Embryonic facial prominence (tissue), 1 donor: Measurements from ENCODE around the gene NANOS1.

Source experiments
- DNase-seq: peaks from one replicate; pipeline ENCODE4 v3.0.0-alpha.2; 2016; ENCODE audit errors: extremely low spot score

Gene NANOS1

GRCh38 chr10:119060107-119060506 is 30.6 kb downstream of the NANOS1 start:
- no peak for DNase-seq

DNA sequence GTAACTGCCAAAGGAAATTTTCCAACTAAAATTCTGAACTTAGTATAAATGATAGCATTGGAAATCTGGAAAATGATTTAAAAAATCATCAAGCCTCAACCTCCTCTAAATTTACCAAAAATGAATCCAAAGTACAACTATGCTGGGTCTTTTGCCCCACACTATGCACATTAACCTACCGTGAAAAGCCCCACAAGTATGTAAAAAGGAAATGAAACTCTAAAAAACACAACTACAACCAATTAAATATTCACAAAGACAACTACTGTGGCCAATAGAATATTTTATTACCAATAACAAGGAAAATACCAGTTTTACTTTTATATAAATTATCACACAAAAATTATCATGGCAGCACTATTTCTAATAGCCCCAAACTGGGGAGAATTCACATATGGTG is 31.8 kb downstream of the NANOS1 start:
- DNase-seq, result no peak

- no peak for DNase-seq
Measured at GRCh38 chr10:119061926-119062325, 32.4 kb downstream of the NANOS1 start.

GRCh38 chr10:119070395-119071165 is 41.1 kb downstream of the NANOS1 start:
- DNase-seq, result no peak

DNA sequence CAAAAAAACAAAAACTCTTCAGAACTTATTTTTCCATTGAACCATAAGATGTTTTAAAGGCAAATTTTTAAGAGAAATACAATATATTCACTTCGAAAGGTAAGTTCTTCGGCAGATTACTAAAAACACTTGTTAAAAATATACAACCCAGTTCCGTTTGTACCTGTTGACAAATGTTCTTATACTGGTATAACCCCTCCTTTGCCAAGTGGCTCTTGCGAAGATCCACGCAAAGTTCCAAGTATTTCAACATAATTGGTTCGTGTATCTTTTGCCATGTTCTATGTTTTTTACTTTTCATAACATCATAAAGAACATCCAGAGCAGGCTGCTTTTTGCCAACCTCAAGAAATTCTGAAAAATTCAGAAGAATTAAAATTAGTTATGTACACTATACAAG is 44.1 kb downstream of the NANOS1 start:
- DNase-seq, result no peak

- DNase-seq, result no peak
Measured at GRCh38 chr10:119078422-119079179, 49.1 kb downstream of the NANOS1 start.

GRCh38 chr10:119079599-119080520 is 50.3 kb downstream of the NANOS1 start:
- DNase-seq, result no peak

DNA sequence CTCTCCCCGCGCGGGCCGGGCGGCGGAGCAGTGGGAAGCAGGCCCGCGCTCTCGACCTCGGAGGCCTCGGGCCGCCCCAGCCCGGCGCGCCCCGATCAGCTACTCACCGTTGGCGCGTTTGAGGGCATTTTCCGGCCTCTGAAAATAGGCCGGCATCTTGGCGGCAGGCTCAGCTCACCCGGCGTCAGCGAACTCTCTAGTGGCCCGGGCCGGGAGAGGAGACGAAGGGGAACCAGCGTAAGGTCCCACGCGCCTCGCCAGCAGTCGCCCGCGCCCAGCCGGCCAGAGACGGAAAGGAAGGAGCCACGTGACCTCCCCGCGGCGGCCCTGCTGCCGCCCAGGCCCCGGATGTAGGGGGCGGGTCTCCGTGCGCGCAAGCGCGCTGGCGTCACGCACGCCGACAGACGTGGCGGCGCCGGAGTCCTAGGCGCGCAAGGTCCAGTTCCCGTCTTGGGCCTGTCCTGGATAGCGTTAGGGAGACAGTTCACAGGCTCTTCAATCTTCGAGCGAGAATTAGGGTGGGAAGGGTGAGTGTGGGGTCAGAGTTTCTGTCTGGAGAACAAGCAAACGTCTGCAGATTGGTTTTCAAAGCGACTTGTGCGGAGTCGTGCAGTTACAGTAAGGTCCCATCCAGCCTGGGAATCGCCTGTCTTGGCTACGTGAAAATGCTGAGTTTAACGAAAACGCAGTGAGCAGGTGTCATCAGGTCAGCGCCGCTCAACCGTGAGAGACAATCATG is 51.2 kb downstream of the NANOS1 start, which contains the start of gene EIF3A:
EIF3A (minus strand) TSS at position 297 of the 739 bp plus-strand sequence; CDS start at position 156, 141 bp downstream.
- DNase-seq, result peak; percentile 85
